ENCODE measurements around the gene TNFRSF25. TPM values are rescaled to one million over a fixed set of nuclear protein-coding genes. Genes with fewer than 3 reads are reported as not detected.

TNFRSF25 gene
- total and polyA plus RNA-seq, 10 of the 15 experiments (the other 5 are each of a cell fraction or from before 2014, with no cell fraction given), result 0.23 to 8.6 (median 0.46) TPM; not detected in 5

GRCh38 chr1:6487804-6488484 is 22.0 kb upstream of the TNFRSF25 start (continued):
- TF ChIP-seq CUX1 (IDR thresholded peaks at IDR 0.05; ENCODE audit: insufficient replicate concordance, low read depth, low read length) (no peak), CBFB (IDR thresholded peaks at IDR 0.05; ENCODE audit: low read depth) (no peak), MAX (IDR thresholded peaks at IDR 0.05; ENCODE audit: low read depth, low read length) (no peak), REST (IDR thresholded peaks at IDR 0.05; ENCODE audit: low read depth, low read length) (no peak)
